ENCODE data around the gene MKNK1. TPM values are rescaled to one million over a fixed set of nuclear protein-coding genes. Genes with fewer than 3 reads are reported as not detected.

MKNK1 gene
- polyA plus RNA-seq, 1 donor from 2014 or later, result 20.8 TPM

- H3K27me3 Mint-ChIP-seq, result peaks cover 24% of the 10 kb centered on the region
- peaks cover 0 to 4% (median 1%) of the 10 kb centered on the region in 3 donors for H3K4me1 Mint-ChIP-seq
- peaks cover 3% of the 10 kb centered on the region for H3K36me3 Mint-ChIP-seq
- H3K4me3 Mint-ChIP-seq, result no peak overlapping the region
- peaks cover 0 to 6% (median 3%) of the 10 kb centered on the region in 3 donors for H3K9me3 Mint-ChIP-seq
- no peak overlapping the region for H3K27ac Mint-ChIP-seq
Observed at GRCh38 chr1:46537651-46538050, 66.4 kb downstream of the MKNK1 start.

GRCh38 chr1:46536527-46536926 lies 67.5 kb downstream of the MKNK1 start:
- H3K4me1 Mint-ChIP-seq, result peaks cover 0 to 4% (median 1%) of the 10 kb centered on the region in 3 donors
- peak overlapping the region in 1 of 4 donors; percentile 39 for H3K4me3 Mint-ChIP-seq
- H3K27me3 Mint-ChIP-seq, result peaks cover 20% of the 10 kb centered on the region
- H3K9me3 Mint-ChIP-seq, result peaks cover 0 to 6% (median 3%) of the 10 kb centered on the region in 3 donors
- H3K36me3 Mint-ChIP-seq, result peaks cover 3% of the 10 kb centered on the region
- no peak overlapping the region for H3K27ac Mint-ChIP-seq

GRCh38 chr1:46535063-46535462 lies 69.0 kb downstream of the MKNK1 start:
- Mint-ChIP-seq H3K4me1 (peaks cover 0 to 4% (median 1%) of the 10 kb centered on the region in 3 donors), H3K27me3 (peaks cover 30% of the 10 kb centered on the region), H3K4me3 (peak overlapping the region in 2 of 4 donors; percentile 17 to 32), H3K36me3 (peaks cover 2% of the 10 kb centered on the region), H3K9me3 (peaks cover 0 to 6% (median 3%) of the 10 kb centered on the region in 3 donors), H3K27ac (no peak overlapping the region)

- Mint-ChIP-seq H3K9me3 (peaks cover 0 to 6% (median 3%) of the 10 kb centered on the region in 3 donors), H3K27ac (no peak overlapping the region), H3K27me3 (peaks cover 39% of the 10 kb centered on the region), H3K4me3 (peak overlapping the region in 3 of 4 donors; percentile 52 to 79 (median 71)), H3K36me3 (peaks cover 3% of the 10 kb centered on the region), H3K4me1 (peaks cover 0 to 4% (median 1%) of the 10 kb centered on the region in 3 donors)
Observed at GRCh38 chr1:46533179-46533864, 70.7 kb downstream of the MKNK1 start.

- peaks cover 37% of the 10 kb centered on the region for H3K27me3 Mint-ChIP-seq
- H3K4me1 Mint-ChIP-seq, result peaks cover 0 to 4% (median 1%) of the 10 kb centered on the region in 3 donors
- peak overlapping the region in 1 of 4 donors; percentile 57 for H3K4me3 Mint-ChIP-seq
- peaks cover 0 to 6% (median 3%) of the 10 kb centered on the region in 3 donors for H3K9me3 Mint-ChIP-seq
- H3K36me3 Mint-ChIP-seq, result peaks cover 3% of the 10 kb centered on the region
- no peak overlapping the region for H3K27ac Mint-ChIP-seq
Observed at GRCh38 chr1:46532498-46533178, 71.4 kb downstream of the MKNK1 start.

GRCh38 chr1:46532095-46532494 lies 72.0 kb downstream of the MKNK1 start:
- peaks cover 39% of the 10 kb centered on the region for H3K27me3 Mint-ChIP-seq
- no peak overlapping the region for H3K27ac Mint-ChIP-seq
- peaks cover 0 to 6% (median 3%) of the 10 kb centered on the region in 3 donors for H3K9me3 Mint-ChIP-seq
- peaks cover 0 to 4% (median 1%) of the 10 kb centered on the region in 3 donors for H3K4me1 Mint-ChIP-seq
- H3K4me3 Mint-ChIP-seq, result peak overlapping the region in 1 of 4 donors; percentile 52
- H3K36me3 Mint-ChIP-seq, result peaks cover 3% of the 10 kb centered on the region

GRCh38 chr1:46530791-46531409 lies 73.2 kb downstream of the MKNK1 start:
- Mint-ChIP-seq H3K4me1 (peaks cover 0 to 2% (median 1%) of the 10 kb centered on the region in 3 donors), H3K27me3 (peaks cover 40% of the 10 kb centered on the region), H3K4me3 (no peak overlapping the region), H3K27ac (no peak overlapping the region), H3K36me3 (peaks cover 3% of the 10 kb centered on the region), H3K9me3 (peaks cover 0 to 2% (median 0%) of the 10 kb centered on the region in 3 donors)

GRCh38 chr1:46530311-46530710 lies 73.8 kb downstream of the MKNK1 start:
- no peak overlapping the region for H3K4me3 Mint-ChIP-seq
- H3K9me3 Mint-ChIP-seq, result peaks cover 0 to 2% (median 0%) of the 10 kb centered on the region in 3 donors
- H3K4me1 Mint-ChIP-seq, result peaks cover 0 to 2% (median 1%) of the 10 kb centered on the region in 3 donors
- H3K27me3 Mint-ChIP-seq, result peaks cover 46% of the 10 kb centered on the region
- H3K36me3 Mint-ChIP-seq, result peaks cover 3% of the 10 kb centered on the region
- no peak overlapping the region for H3K27ac Mint-ChIP-seq

GRCh38 chr1:46529031-46529630 lies 74.9 kb downstream of the MKNK1 start:
- Mint-ChIP-seq H3K36me3 (peaks cover 2% of the 10 kb centered on the region), H3K27me3 (peaks cover 52% of the 10 kb centered on the region), H3K4me1 (peaks cover 0 to 2% (median 1%) of the 10 kb centered on the region in 3 donors), H3K4me3 (no peak overlapping the region), H3K9me3 (peaks cover 0 to 2% (median 0%) of the 10 kb centered on the region in 3 donors), H3K27ac (no peak overlapping the region)

GRCh38 chr1:46528297-46528955 lies 75.6 kb downstream of the MKNK1 start:
- peaks cover 51% of the 10 kb centered on the region for H3K27me3 Mint-ChIP-seq
- H3K36me3 Mint-ChIP-seq, result peaks cover 2% of the 10 kb centered on the region
- no peak overlapping the region for H3K4me3 Mint-ChIP-seq
- H3K27ac Mint-ChIP-seq, result no peak overlapping the region
- H3K4me1 Mint-ChIP-seq, result no peaks in the 10 kb centered on the region
- H3K9me3 Mint-ChIP-seq, result peaks cover 0 to 2% (median 0%) of the 10 kb centered on the region in 3 donors

GRCh38 chr1:46527474-46528296 lies 76.4 kb downstream of the MKNK1 start:
- peaks cover 2% of the 10 kb centered on the region for H3K36me3 Mint-ChIP-seq
- H3K4me3 Mint-ChIP-seq, result no peak overlapping the region
- H3K27me3 Mint-ChIP-seq, result peaks cover 54% of the 10 kb centered on the region
- H3K4me1 Mint-ChIP-seq, result no peaks in the 10 kb centered on the region
- H3K27ac Mint-ChIP-seq, result no peak overlapping the region
- H3K9me3 Mint-ChIP-seq, result peaks cover 0 to 2% (median 0%) of the 10 kb centered on the region in 3 donors

- Mint-ChIP-seq H3K27me3 (peaks cover 57% of the 10 kb centered on the region), H3K9me3 (peaks cover 0 to 2% (median 0%) of the 10 kb centered on the region in 3 donors), H3K4me3 (no peak overlapping the region), H3K36me3 (peaks cover 2% of the 10 kb centered on the region), H3K4me1 (peaks cover 0 to 2% (median 0%) of the 10 kb centered on the region in 3 donors), H3K27ac (peak overlapping the region in 1 of 3 donors; percentile 17)
Observed at GRCh38 chr1:46526691-46527291, 77.3 kb downstream of the MKNK1 start.

- peaks cover 56% of the 10 kb centered on the region for H3K27me3 Mint-ChIP-seq
- H3K9me3 Mint-ChIP-seq, result peaks cover 0 to 2% (median 0%) of the 10 kb centered on the region in 3 donors
Observed at GRCh38 chr1:46526013-46526690, 77.9 kb downstream of the MKNK1 start.

More at GRCh38 chr1:46526013-46526690, 77.9 kb downstream of the MKNK1 start:
- Mint-ChIP-seq H3K27ac (peak overlapping the region in 1 of 3 donors; percentile 69), H3K4me3 (peak overlapping the region in 2 of 4 donors; percentile 36 to 41), H3K4me1 (peaks cover 0 to 2% (median 0%) of the 10 kb centered on the region in 3 donors), H3K36me3 (peaks cover 2% of the 10 kb centered on the region)

Measured in IgD-negative memory B cell (primary cell).